BLaER1 treated with 17β-estradiol and CSF1 and Interleukin-3, amounts not matched to agents 10 nM and 100 nM (cell line): ENCODE results near the gene ARHGEF28.
A peak's percentile ranks its signal among the peaks of the same experiment; 100 is the strongest.

Source experiments
- H3K27ac ChIP-seq, 11 experiments: shearing (Covaris generic); formaldehyde crosslinking; 2 replicates each; pipeline ENCODE4 v1.8.1; 2022
- H3K27me3 ChIP-seq, 11 experiments: shearing (Covaris generic); formaldehyde crosslinking; 2 replicates each; pipeline ENCODE4 v1.8.1; 2022
- H3K36me3 ChIP-seq, 11 experiments: shearing (Covaris generic); formaldehyde crosslinking; 2 replicates each; pipeline ENCODE4 v1.8.1; 2022
- H3K4me1 ChIP-seq, 10 experiments: shearing (Covaris generic); formaldehyde crosslinking; 2 replicates each; pipeline ENCODE4 v1.8.1; 2022
- H3K4me2 ChIP-seq, 11 experiments: shearing (Covaris generic); formaldehyde crosslinking; 2 replicates each; pipeline ENCODE4 v1.8.1; 2022
- H3K4me3 ChIP-seq, 10 experiments: shearing (Covaris generic); formaldehyde crosslinking; 2 replicates each; pipeline ENCODE4 v1.8.1; 2022
- H3K9ac ChIP-seq, 11 experiments: shearing (Covaris generic); formaldehyde crosslinking; 2 replicates each; pipeline ENCODE4 v1.8.1; 2022
- H3K9me3 ChIP-seq, 11 experiments: shearing (Covaris generic); formaldehyde crosslinking; replicated peaks in 1 of 11; 2 replicates each; pipeline ENCODE4 v1.8.1; 2022
- H4K20me1 ChIP-seq, 11 experiments: shearing (Covaris generic); formaldehyde crosslinking; 2 replicates each; pipeline ENCODE4 v1.8.1; 2022
- Cebpa-rat ChIP-seq, 11 experiments: shearing (Covaris generic); IDR thresholded peaks; 2 replicates each; pipeline ENCODE4 v1.8.1; 2022

ARHGEF28 gene

GRCh38 chr5:73895471-73895870 lies 269.5 kb downstream of the ARHGEF28 start:
- Histone ChIP-seq H3K9ac (no peak overlapping the region), H4K20me1 (no peaks in the 10 kb centered on the region), H3K4me1 (peaks cover 15 to 39% (median 29%) of the 10 kb centered on the region in 10 experiments), H3K27me3 (no peaks in the 10 kb centered on the region), H3K36me3 (no peaks in the 10 kb centered on the region), H3K27ac (peak overlapping the region in 3 of 11 experiments; percentile 5 to 34 (median 18); a peak in 3 of 22 replicates), H3K4me2 (peak overlapping the region in 10 of 11 experiments; percentile 6 to 36 (median 15); a peak in 12 of 22 replicates), H3K4me3 (no peak overlapping the region), H3K9me3 (no peaks in the 10 kb centered on the region)
- no peak for TF ChIP-seq Cebpa-rat (IDR thresholded peaks at IDR 0.05)

GRCh38 chr5:73896097-73896496 lies 270.1 kb downstream of the ARHGEF28 start:
- Histone ChIP-seq H3K4me3 (no peak overlapping the region), H3K36me3 (no peaks in the 10 kb centered on the region), H3K4me2 (peak overlapping the region in 8 of 11 experiments; percentile 6 to 36 (median 18); a peak in 13 of 22 replicates), H3K9ac (no peak overlapping the region), H4K20me1 (no peaks in the 10 kb centered on the region), H3K27ac (peak overlapping the region in 3 of 11 experiments; percentile 5 to 34 (median 12); a peak in 4 of 22 replicates), H3K4me1 (peaks cover 15 to 44% (median 29%) of the 10 kb centered on the region in 10 experiments), H3K27me3 (no peaks in the 10 kb centered on the region), H3K9me3 (no peaks in the 10 kb centered on the region)
- TF ChIP-seq Cebpa-rat (IDR thresholded peaks at IDR 0.05), result no peak

DNA sequence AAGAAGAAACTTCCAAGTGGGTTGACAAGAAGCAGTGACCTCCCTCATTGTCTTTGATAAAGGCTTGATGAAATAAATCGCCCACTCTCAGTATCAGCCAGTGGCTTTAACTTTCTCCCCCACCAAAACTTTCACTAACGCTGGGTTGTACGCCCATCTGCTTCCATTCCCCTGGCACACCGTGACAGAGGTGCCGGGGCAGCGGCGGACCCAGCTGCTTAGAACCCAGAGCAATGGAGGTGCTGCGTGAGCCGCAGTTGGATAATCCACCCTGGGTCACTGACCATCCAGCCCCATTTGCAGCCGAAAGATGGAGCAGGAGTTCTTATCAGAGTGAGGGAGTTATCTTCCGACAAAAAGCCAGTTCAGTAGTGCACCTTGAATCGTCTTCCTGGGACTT lies 270.7 kb downstream of the ARHGEF28 start:
- TF ChIP-seq Cebpa-rat (IDR thresholded peaks at IDR 0.05), result no peak
- H3K27ac ChIP-seq, result 0 out of 22 replicates have a peak overlapping the region, but pooled peaks of 1 of the 11 experiments have one; percentile 34
- no peaks in the 10 kb centered on the region for H3K27me3 ChIP-seq
- no peaks in the 10 kb centered on the region for H3K36me3 ChIP-seq
- H3K9me3 ChIP-seq, result no peaks in the 10 kb centered on the region
- H3K9ac ChIP-seq, result no peak overlapping the region
- no peaks in the 10 kb centered on the region for H4K20me1 ChIP-seq
- H3K4me2 ChIP-seq, result peak overlapping the region in 3 of 11 experiments; percentile 7 to 24 (median 19); a peak in 2 of 22 replicates
- peaks cover 18 to 50% (median 34%) of the 10 kb centered on the region in 10 experiments for H3K4me1 ChIP-seq
- no peak overlapping the region for H3K4me3 ChIP-seq

- H4K20me1 ChIP-seq, result no peaks in the 10 kb centered on the region
- H3K36me3 ChIP-seq, result no peaks in the 10 kb centered on the region
- peaks cover 20 to 58% (median 35%) of the 10 kb centered on the region in 10 experiments for H3K4me1 ChIP-seq
- no peak overlapping the region for H3K4me3 ChIP-seq
- no peaks in the 10 kb centered on the region for H3K9me3 ChIP-seq
- H3K9ac ChIP-seq, result no peak overlapping the region
- no peaks in the 10 kb centered on the region for H3K27me3 ChIP-seq
- H3K4me2 ChIP-seq, result peak overlapping the region in 7 of 11 experiments; percentile 6 to 88 (median 58); a peak in 4 of 22 replicates
- no peak for TF ChIP-seq Cebpa-rat (IDR thresholded peaks at IDR 0.05)
- H3K27ac ChIP-seq, result no peak overlapping the region
Observed at GRCh38 chr5:73897893-73898292, 271.9 kb downstream of the ARHGEF28 start.

GRCh38 chr5:73899055-73899454 lies 273.1 kb downstream of the ARHGEF28 start:
- H3K9me3 ChIP-seq, result no peaks in the 10 kb centered on the region
- H3K27ac ChIP-seq, result peak overlapping the region in 6 of 11 experiments; percentile 0 to 67 (median 48); a peak in 11 of 22 replicates
- no peaks in the 10 kb centered on the region for H3K36me3 ChIP-seq
- H3K9ac ChIP-seq, result peak overlapping the region in 6 of 11 experiments; percentile 22 to 53 (median 42); a peak in 8 of 22 replicates
- no peak for TF ChIP-seq Cebpa-rat (IDR thresholded peaks at IDR 0.05)
- H3K27me3 ChIP-seq, result no peaks in the 10 kb centered on the region
- H3K4me1 ChIP-seq, result peaks cover 20 to 58% (median 35%) of the 10 kb centered on the region in 10 experiments
- peak overlapping the region; percentile 35 to 88 (median 58) for H3K4me2 ChIP-seq
- no peak overlapping the region for H3K4me3 ChIP-seq
- no peaks in the 10 kb centered on the region for H4K20me1 ChIP-seq

GRCh38 chr5:73899916-73900315 lies 273.9 kb downstream of the ARHGEF28 start:
- Histone ChIP-seq H3K4me1 (peaks cover 20 to 58% (median 35%) of the 10 kb centered on the region in 10 experiments), H3K4me3 (no peak overlapping the region), H3K27me3 (no peaks in the 10 kb centered on the region), H3K4me2 (peak overlapping the region in 5 of 11 experiments; percentile 52 to 88 (median 79); a peak in 9 of 22 replicates), H3K36me3 (no peaks in the 10 kb centered on the region), H4K20me1 (no peaks in the 10 kb centered on the region), H3K9me3 (no peaks in the 10 kb centered on the region), H3K9ac (no peak overlapping the region), H3K27ac (peak overlapping the region in 2 of 11 experiments; percentile 65 to 67; a peak in 3 of 22 replicates)
- no peak for TF ChIP-seq Cebpa-rat (IDR thresholded peaks at IDR 0.05)

DNA sequence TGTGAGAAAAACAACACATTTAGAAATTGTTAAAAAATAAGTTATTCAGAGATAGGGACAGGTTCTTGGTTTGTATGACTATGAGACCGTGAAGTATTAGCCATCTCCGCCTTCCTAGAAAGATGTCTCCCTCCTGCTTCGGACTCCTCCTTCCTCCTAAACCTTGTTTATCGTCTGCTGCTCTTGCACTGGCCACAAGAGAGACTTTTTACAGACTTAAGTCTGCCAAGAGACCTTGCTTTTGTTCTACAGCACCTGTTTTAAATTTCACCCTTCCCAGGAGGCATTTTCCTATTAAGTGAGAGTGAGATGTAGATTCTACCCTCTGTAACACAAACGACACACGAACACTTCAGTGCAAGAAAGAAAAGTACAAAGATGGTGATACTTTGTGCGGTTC lies 274.6 kb downstream of the ARHGEF28 start:
- H3K9me3 ChIP-seq, result no peaks in the 10 kb centered on the region
- no peak overlapping the region for H3K4me3 ChIP-seq
- peaks cover 17 to 52% (median 32%) of the 10 kb centered on the region in 10 experiments for H3K4me1 ChIP-seq
- H3K9ac ChIP-seq, result no peak overlapping the region
- no peaks in the 10 kb centered on the region for H4K20me1 ChIP-seq
- H3K36me3 ChIP-seq, result no peaks in the 10 kb centered on the region
- no peak for TF ChIP-seq Cebpa-rat (IDR thresholded peaks at IDR 0.05)
- no peak overlapping the region for H3K4me2 ChIP-seq
- H3K27me3 ChIP-seq, result no peaks in the 10 kb centered on the region
- H3K27ac ChIP-seq, result no peak overlapping the region

DNA sequence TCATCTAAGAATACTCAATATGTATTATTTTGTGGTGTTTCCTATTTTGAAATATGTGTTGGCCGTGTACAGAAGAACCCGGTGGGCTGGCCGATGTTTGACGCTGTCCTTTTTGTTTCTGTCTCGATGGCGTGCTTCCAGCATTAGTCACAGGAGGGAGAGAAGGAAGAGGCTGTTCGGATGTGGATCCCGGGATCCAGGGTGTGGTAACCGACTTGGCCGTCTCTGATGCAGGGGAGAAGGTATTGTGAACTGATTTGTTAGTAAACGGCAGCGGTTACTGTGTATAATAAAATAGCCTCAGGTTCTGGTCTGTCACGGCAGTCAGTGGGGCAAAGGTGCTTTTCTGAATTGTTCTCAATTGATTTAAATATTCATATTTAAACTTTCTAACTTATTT lies 275.0 kb downstream of the ARHGEF28 start:
- Histone ChIP-seq H3K27ac (no peak overlapping the region), H3K4me1 (peaks cover 12 to 48% (median 30%) of the 10 kb centered on the region in 10 experiments), H3K4me2 (peak overlapping the region in 2 of 11 experiments; percentile 57 to 64; a peak in 4 of 22 replicates), H3K4me3 (no peak overlapping the region), H4K20me1 (no peaks in the 10 kb centered on the region), H3K36me3 (no peaks in the 10 kb centered on the region), H3K9ac (no peak overlapping the region), H3K9me3 (no peaks in the 10 kb centered on the region), H3K27me3 (no peaks in the 10 kb centered on the region)
- no peak for TF ChIP-seq Cebpa-rat (IDR thresholded peaks at IDR 0.05)

GRCh38 chr5:73901455-73901854 lies 275.5 kb downstream of the ARHGEF28 start:
- peak overlapping the region in 2 of 11 experiments; percentile 17 to 24; a peak in 2 of 22 replicates for H3K27ac ChIP-seq
- no peaks in the 10 kb centered on the region for H3K27me3 ChIP-seq
- H3K4me1 ChIP-seq, result peaks cover 11 to 44% (median 26%) of the 10 kb centered on the region in 10 experiments; a peak in 19 of 20 replicates
- no peak overlapping the region; a peak in 1 of 22 replicates for H3K9ac ChIP-seq
- H3K4me2 ChIP-seq, result peak overlapping the region in 5 of 11 experiments; percentile 3 to 64 (median 39); a peak in 7 of 22 replicates
- H3K36me3 ChIP-seq, result no peaks in the 10 kb centered on the region
- H3K4me3 ChIP-seq, result no peak overlapping the region
- H4K20me1 ChIP-seq, result no peaks in the 10 kb centered on the region
- no peak for TF ChIP-seq Cebpa-rat (IDR thresholded peaks at IDR 0.05)
- no peaks in the 10 kb centered on the region for H3K9me3 ChIP-seq
